Hepatocyte (in vitro differentiated cells): ENCODE results near the gene FOXO3. TPM values are rescaled to one million over a fixed set of nuclear protein-coding genes. Genes with fewer than 3 reads are reported as not detected.

Experiments used
- DNase-seq: peaks from one replicate; pipeline ENCODE4 v3.0.0-alpha.2; 2016; ENCODE audit warnings: low spot score
- H2AFZ ChIP-seq: fragments of 200-600 bp; sonication (generic); 2 replicates; pipeline ENCODE4 v1.6.0; 2016; ENCODE audit warnings: antibody characterized with exemption, mild to moderate bottlenecking
- H3K27ac ChIP-seq: fragments of 200-600 bp; sonication (generic); 2 replicates; pipeline ENCODE4 v1.5.1; 2016; ENCODE audit warnings: mild to moderate bottlenecking
- H3K27me3 ChIP-seq: fragments of 200-600 bp; sonication (generic); 2 replicates; pipeline ENCODE4 v1.6.1; 2016
- H3K36me3 ChIP-seq: fragments of 200-600 bp; sonication (generic); replicated peaks from 2 replicates; pipeline ENCODE4 v1.5.1; 2016; ENCODE audit warnings: low read depth; ENCODE audit not compliant: insufficient read depth
- H3K4me1 ChIP-seq: fragments of 200-600 bp; sonication (generic); 2 replicates; pipeline ENCODE4 v1.5.1; 2016; ENCODE audit warnings: mild to moderate bottlenecking, moderate library complexity; ENCODE audit not compliant: insufficient read depth
- H3K4me2 ChIP-seq: fragments of 200-600 bp; sonication (generic); 2 replicates; pipeline ENCODE4 v1.6.0; 2016
- H3K4me3 ChIP-seq: fragments of 200-600 bp; sonication (generic); 2 replicates; pipeline ENCODE4 v1.5.1; 2016; ENCODE audit warnings: mild to moderate bottlenecking
- H3K79me2 ChIP-seq: fragments of 200-600 bp; sonication (generic); 2 replicates; pipeline ENCODE4 v1.6.0; 2017; ENCODE audit warnings: mild to moderate bottlenecking
- H3K9me2 ChIP-seq: fragments of 200-600 bp; sonication (generic); replicated peaks from 2 replicates; pipeline ENCODE4 v1.6.0; 2017; ENCODE audit warnings: mild to moderate bottlenecking; ENCODE audit not compliant: insufficient read depth
- H3K9me3 ChIP-seq: fragments of 200-600 bp; sonication (generic); 2 replicates; pipeline ENCODE4 v1.5.1; 2016; ENCODE audit warnings: low read depth, mild to moderate bottlenecking
- H4K20me1 ChIP-seq: fragments of 200-600 bp; sonication (generic); 2 replicates; pipeline ENCODE4 v1.6.0; 2016; ENCODE audit warnings: mild to moderate bottlenecking; ENCODE audit not compliant: insufficient read depth, poor library complexity, severe bottlenecking
- EZH2 ChIP-seq: fragments of 200-600 bp; sonication (generic); IDR thresholded peaks from 2 replicates; pipeline ENCODE4 v1.6.1; 2016; ENCODE audit warnings: antibody characterized with exemption, mild to moderate bottlenecking, borderline replicate concordance
- EZH2phosphoT487 ChIP-seq: fragments of 200-600 bp; sonication (generic); IDR thresholded peaks from one replicate; pipeline ENCODE4 v1.6.1; 2018; ENCODE audit warnings: antibody characterized with exemption, mild to moderate bottlenecking, low read depth, moderate library complexity; ENCODE audit not compliant: unreplicated experiment, severe bottlenecking
- WGBS: methylation state at CpG from one replicate; pipeline ENCODE4 v1.1.6; 2016; ENCODE audit warnings: low lambda C conversion rate; ENCODE audit errors: missing lambda C conversion rate; 5-methylcytosine and 5-hydroxymethylcytosine counted together
- polyA plus RNA-seq: library from polyadenylated mRNA; unstranded; fragments of >200 nt; fragmentation: Nextera tagmentation; extraction: Ambion mirVana; gene quantifications from 2 replicates; pipeline ENCODE4 v1.2.1, GENCODE V29; 2016
- total RNA-seq: library from RNA; depleted of rRNA; stranded (reverse); fragments of >200 nt; gene quantifications from 2 replicates; pipeline ENCODE4 v1.2.3, GENCODE V29; 2014
- TF ChIP-seq, protein P1 (sequence below): fragments of 200-600 bp; sonication (generic); IDR thresholded peaks from 2 replicates; pipeline ENCODE4 v1.5.1; 2016; ENCODE audit warnings: antibody characterized with exemption, mild to moderate bottlenecking; ENCODE audit not compliant: poor library complexity

Gene FOXO3
- total and polyA plus RNA-seq, 2 experiments from 2014 or later: 44.6 to 54.9 TPM

DNA sequence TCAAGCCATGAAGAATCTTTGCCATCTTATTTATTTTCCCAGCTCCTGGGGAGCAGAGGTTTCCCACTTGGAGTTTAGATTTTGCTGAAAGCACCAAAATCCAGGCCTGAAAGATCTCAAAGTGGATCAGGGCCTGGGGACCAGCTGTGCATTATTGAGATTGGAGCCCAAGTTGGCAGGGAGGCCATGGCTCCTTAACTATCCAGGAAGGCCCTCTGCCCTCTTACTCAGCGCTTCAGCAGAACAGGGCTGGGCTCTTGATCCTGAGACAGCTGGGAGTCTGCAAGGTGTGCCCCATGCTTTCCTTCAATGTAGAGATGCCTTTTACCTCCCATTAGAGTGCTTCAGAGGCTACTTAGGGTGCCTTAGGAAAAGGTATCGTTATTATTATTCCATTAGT is 24.6 kb downstream of the FOXO3 start:
- Histone ChIP-seq H3K4me1 (peaks cover 94% of the 10 kb centered on the region), H3K27ac (peak overlapping the region; percentile 64), H3K9me3 (no peaks in the 10 kb centered on the region), H4K20me1 (peaks cover 57% of the 10 kb centered on the region), H3K4me2 (peak overlapping the region; percentile 31), H3K4me3 (no peak overlapping the region), H2AFZ (no peak overlapping the region), H3K9me2 (no peaks in the 10 kb centered on the region), H3K27me3 (no peaks in the 10 kb centered on the region), H3K36me3 (no peaks in the 10 kb centered on the region), H3K79me2 (peaks cover 93% of the 10 kb centered on the region)
- no peak for DNase-seq
- TF ChIP-seq, protein P1, sequence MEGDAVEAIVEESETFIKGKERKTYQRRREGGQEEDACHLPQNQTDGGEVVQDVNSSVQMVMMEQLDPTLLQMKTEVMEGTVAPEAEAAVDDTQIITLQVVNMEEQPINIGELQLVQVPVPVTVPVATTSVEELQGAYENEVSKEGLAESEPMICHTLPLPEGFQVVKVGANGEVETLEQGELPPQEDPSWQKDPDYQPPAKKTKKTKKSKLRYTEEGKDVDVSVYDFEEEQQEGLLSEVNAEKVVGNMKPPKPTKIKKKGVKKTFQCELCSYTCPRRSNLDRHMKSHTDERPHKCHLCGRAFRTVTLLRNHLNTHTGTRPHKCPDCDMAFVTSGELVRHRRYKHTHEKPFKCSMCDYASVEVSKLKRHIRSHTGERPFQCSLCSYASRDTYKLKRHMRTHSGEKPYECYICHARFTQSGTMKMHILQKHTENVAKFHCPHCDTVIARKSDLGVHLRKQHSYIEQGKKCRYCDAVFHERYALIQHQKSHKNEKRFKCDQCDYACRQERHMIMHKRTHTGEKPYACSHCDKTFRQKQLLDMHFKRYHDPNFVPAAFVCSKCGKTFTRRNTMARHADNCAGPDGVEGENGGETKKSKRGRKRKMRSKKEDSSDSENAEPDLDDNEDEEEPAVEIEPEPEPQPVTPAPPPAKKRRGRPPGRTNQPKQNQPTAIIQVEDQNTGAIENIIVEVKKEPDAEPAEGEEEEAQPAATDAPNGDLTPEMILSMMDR: no peak
- no peak for TF ChIP-seq EZH2
- no peak for TF ChIP-seq EZH2phosphoT487
- 88% methylated on average over 2 of the region's 2 CpGs for WGBS

DNA sequence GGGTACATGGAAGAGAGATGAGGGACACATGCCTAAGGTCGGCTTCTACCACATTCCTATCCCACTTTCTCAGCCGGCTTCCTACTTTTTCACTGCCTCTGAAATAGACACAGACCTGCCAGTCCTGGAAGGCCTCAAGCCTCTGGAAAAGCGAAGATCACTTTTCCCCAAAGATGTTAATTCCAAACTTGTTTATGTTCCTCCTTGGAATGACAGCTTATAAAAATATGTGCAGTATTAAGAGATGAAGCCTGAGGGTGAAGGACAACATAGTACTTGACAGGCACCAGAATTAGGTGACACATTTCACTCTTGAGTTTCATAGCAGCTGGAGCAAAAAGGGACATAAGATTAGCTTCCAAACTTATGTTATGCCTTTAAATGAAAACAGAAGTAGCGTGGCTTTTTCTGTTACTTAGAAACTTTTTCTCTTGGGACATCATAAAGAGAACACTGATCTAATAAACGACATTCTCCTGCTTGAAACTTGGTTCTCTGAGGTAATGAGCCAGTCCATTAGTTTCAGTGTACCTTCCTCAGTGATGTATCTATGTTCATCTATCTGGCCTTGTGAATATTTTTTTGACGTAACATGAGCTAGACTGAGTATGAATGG is 25.3 kb downstream of the FOXO3 start:
- no peak for DNase-seq
- Histone ChIP-seq H3K4me2 (peak overlapping the region; percentile 31), H3K4me3 (no peak overlapping the region), H4K20me1 (peaks cover 52% of the 10 kb centered on the region), H2AFZ (no peak overlapping the region), H3K9me3 (no peaks in the 10 kb centered on the region), H3K36me3 (no peaks in the 10 kb centered on the region), H3K4me1 (peaks cover 91% of the 10 kb centered on the region), H3K79me2 (peaks cover 93% of the 10 kb centered on the region), H3K27me3 (no peaks in the 10 kb centered on the region), H3K27ac (peak overlapping the region; percentile 64), H3K9me2 (no peaks in the 10 kb centered on the region)
- 64% methylated on average over 6 of the region's 6 CpGs for WGBS
- TF ChIP-seq EZH2phosphoT487 (no peak), EZH2 (no peak)
- TF ChIP-seq, protein P1: no peak

DNA sequence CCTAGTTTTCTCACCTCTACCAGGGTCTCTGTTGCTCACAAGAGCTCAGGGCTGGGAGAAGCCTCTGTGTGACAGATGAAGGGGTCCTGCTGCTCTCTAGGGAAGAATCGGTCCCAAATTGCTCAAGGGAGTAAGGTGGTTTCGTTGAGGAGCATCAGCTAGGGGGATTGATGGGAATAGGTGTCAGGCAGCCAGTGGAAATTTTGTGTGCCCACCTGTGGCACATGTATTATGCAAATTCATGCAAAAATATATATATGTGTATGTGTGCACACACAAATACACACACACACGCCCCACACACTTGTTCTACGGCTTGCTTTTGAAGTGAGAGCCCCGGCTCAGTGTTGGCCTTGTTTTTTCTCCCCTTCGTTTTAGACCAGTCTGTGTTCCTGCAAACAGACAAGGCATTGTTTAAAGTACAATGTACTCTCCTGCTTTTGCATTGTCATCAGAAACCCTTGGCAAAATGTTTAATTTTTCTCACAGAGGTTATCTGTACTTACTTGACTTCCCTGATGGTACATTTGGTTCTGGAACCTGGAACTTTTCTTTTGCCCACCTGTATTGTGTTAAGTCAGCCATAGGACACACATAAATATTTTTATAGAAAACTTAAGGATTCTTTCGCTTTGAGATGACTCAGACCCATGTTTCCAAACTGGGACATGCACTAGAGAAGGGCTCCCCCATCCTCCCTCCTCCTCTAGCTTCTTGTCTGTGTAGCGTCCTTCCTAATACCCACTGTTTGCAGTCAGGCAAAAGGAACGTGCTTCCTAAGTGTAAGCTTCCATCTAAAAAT is 26.7 kb downstream of the FOXO3 start:
- H3K4me1 ChIP-seq: peaks cover 92% of the 10 kb centered on the region
- H3K9me2 ChIP-seq: no peaks in the 10 kb centered on the region
- no peak overlapping the region for H3K4me3 ChIP-seq
- TF ChIP-seq EZH2 (no peak), EZH2phosphoT487 (no peak)
- TF ChIP-seq, protein P1: no peak
- 53% methylated on average over 9 of the region's 9 CpGs for WGBS
- peak; percentile 61 for DNase-seq
- no peaks in the 10 kb centered on the region for H3K27me3 ChIP-seq
- H3K79me2 ChIP-seq: peaks cover 93% of the 10 kb centered on the region
- peak overlapping the region; percentile 85 for H3K27ac ChIP-seq
- no peaks in the 10 kb centered on the region for H3K9me3 ChIP-seq
- H3K36me3 ChIP-seq: no peaks in the 10 kb centered on the region
- peaks cover 55% of the 10 kb centered on the region for H4K20me1 ChIP-seq
- peak overlapping the region; percentile 57 for H3K4me2 ChIP-seq
- no peak overlapping the region for H2AFZ ChIP-seq
